Tibial nerve (tissue), 4 donors: Measurements from ENCODE around the gene INPP4B.

Experiments
- EP300 ChIP-seq, 2 donors: sonication (generic); formaldehyde crosslinking; IDR thresholded peaks; one replicate each; pipeline ENCODE4 v1.6.1; 2017; ENCODE audit warnings: antibody characterized with exemption in 2 of 2, mild to moderate bottlenecking in 1 of 2
- TF ChIP-seq, protein P1 (sequence below), 5 experiments: fragments of 200-600 bp in 3 of 5; fragments of 450-650 bp in 2 of 5; sonication (generic) in 3 of 5; IDR thresholded peaks; one replicate each; pipeline ENCODE4 v1.5.1; 2016 to 2019; ENCODE audit warnings: antibody characterized with exemption in 5 of 5, mild to moderate bottlenecking in 3 of 5, moderate library complexity in 2 of 5

DNA sequence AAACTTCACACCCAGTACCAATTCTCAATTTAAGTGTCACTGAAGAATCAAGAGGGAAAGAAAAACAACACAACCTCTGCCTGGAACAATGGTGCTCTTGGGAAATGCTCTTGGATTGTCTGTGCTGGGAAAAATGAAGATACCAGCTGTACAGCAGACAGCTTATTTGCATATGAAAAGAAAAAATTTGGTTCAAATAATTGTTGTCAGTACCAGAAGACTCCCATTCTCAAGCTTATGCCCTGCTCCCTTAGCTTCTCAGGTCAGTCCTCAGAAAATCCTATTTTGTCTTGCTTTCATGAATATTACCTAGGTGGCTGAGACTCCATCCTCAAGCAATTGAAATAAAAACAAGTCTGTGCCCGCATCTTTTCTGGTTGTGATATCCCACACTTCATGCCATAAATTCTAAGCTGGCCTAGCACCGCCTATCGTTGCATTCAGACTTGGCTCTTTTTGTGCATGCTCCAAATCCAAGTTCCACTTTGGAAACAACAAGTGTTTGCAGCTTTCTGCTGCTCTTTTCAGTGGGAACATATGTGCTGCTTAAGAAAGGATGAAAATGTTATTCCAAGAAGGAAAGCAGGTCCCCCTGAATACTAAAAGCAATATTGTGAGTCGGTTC, 431.6 kb downstream of the INPP4B start:
- TF ChIP-seq, protein P1, sequence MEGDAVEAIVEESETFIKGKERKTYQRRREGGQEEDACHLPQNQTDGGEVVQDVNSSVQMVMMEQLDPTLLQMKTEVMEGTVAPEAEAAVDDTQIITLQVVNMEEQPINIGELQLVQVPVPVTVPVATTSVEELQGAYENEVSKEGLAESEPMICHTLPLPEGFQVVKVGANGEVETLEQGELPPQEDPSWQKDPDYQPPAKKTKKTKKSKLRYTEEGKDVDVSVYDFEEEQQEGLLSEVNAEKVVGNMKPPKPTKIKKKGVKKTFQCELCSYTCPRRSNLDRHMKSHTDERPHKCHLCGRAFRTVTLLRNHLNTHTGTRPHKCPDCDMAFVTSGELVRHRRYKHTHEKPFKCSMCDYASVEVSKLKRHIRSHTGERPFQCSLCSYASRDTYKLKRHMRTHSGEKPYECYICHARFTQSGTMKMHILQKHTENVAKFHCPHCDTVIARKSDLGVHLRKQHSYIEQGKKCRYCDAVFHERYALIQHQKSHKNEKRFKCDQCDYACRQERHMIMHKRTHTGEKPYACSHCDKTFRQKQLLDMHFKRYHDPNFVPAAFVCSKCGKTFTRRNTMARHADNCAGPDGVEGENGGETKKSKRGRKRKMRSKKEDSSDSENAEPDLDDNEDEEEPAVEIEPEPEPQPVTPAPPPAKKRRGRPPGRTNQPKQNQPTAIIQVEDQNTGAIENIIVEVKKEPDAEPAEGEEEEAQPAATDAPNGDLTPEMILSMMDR (IDR thresholded peaks at IDR 0.05): no peak
- no peak for TF ChIP-seq EP300 (IDR thresholded peaks at IDR 0.05)
